Measurements from ENCODE around the gene OR2F2. TPM values are rescaled to one million over a fixed set of nuclear protein-coding genes. Genes with fewer than 3 reads are reported as not detected.

The OR2F2 gene
- total RNA-seq, 6 donors from 2014 or later: not detected

GRCh38 chr7:143890558-143890957, 44.5 kb upstream of the OR2F2 start:
- DNase-seq: no peak
- TF ChIP-seq CTCF (IDR thresholded peaks at IDR 0.05): no peak
- TF ChIP-seq EP300 (IDR thresholded peaks at IDR 0.05): no peak
- TF ChIP-seq POLR2A (IDR thresholded peaks at IDR 0.05): no peak
- ATAC-seq (ENCODE audit: low FRiP score in 2 of 2): no peak

GRCh38 chr7:143891457-143891856, 43.6 kb upstream of the OR2F2 start:
- H3K27me3 ChIP-seq: no peaks in the 10 kb centered on the region
- no peak for TF ChIP-seq POLR2A (IDR thresholded peaks at IDR 0.05)
- no peak for TF ChIP-seq EP300 (IDR thresholded peaks at IDR 0.05)
- no peak for TF ChIP-seq CTCF (IDR thresholded peaks at IDR 0.05)
- TF ChIP-seq POLR2AphosphoS5 (IDR thresholded peaks at IDR 0.05): no peak
- H3K4me3 ChIP-seq: no peak overlapping the region
- H3K27ac ChIP-seq: no peak overlapping the region
- H3K36me3 ChIP-seq: no peaks in the 10 kb centered on the region
- 81 to 87% methylated on average over 2 of the region's 2 CpGs for WGBS, 2 donors
- ATAC-seq (ENCODE audit: low FRiP score in 2 of 2) (no peak), DNase-seq (no peak)
- H3K9me3 ChIP-seq: no peaks in the 10 kb centered on the region
- no peaks in the 10 kb centered on the region for H3K4me1 ChIP-seq

More at GRCh38 chr7:143890558-143890957, 44.5 kb upstream of the OR2F2 start:
- no peaks in the 10 kb centered on the region for H3K36me3 ChIP-seq
- H3K9me3 ChIP-seq: no peaks in the 10 kb centered on the region
- H3K4me3 ChIP-seq: no peak overlapping the region
- H3K4me1 ChIP-seq: no peaks in the 10 kb centered on the region
- WGBS, 2 donors: 95% methylated on average over 2 of the region's 2 CpGs
- no peaks in the 10 kb centered on the region for H3K27me3 ChIP-seq
- no peak overlapping the region for H3K27ac ChIP-seq

GRCh38 chr7:143892527-143893300, 42.3 kb upstream of the OR2F2 start:
- WGBS, 2 donors: 90 to 92% methylated on average over 5 of the region's 5 CpGs
- DNase-seq (no peak), ATAC-seq (ENCODE audit: low FRiP score in 2 of 2) (no peak)
- Histone ChIP-seq H3K36me3 (no peaks in the 10 kb centered on the region), H3K27ac (no peak overlapping the region), H3K4me3 (no peak overlapping the region), H3K4me1 (no peaks in the 10 kb centered on the region), H3K9me3 (no peaks in the 10 kb centered on the region), H3K27me3 (no peaks in the 10 kb centered on the region)
- no peak for TF ChIP-seq POLR2A (IDR thresholded peaks at IDR 0.05)
- no peak for TF ChIP-seq POLR2AphosphoS5 (IDR thresholded peaks at IDR 0.05)
- no peak for TF ChIP-seq CTCF (IDR thresholded peaks at IDR 0.05)
- no peak for TF ChIP-seq EP300 (IDR thresholded peaks at IDR 0.05)

GRCh38 chr7:143896667-143897066, 38.4 kb upstream of the OR2F2 start:
- TF ChIP-seq POLR2AphosphoS5 (IDR thresholded peaks at IDR 0.05) (no peak), POLR2A (IDR thresholded peaks at IDR 0.05) (no peak), EP300 (IDR thresholded peaks at IDR 0.05) (no peak), CTCF (IDR thresholded peaks at IDR 0.05) (no peak)
- ATAC-seq (ENCODE audit: low FRiP score in 2 of 2) (no peak), DNase-seq (no peak)
- H3K4me3 ChIP-seq: no peak overlapping the region
- no peak overlapping the region for H3K27ac ChIP-seq
- H3K27me3 ChIP-seq: no peaks in the 10 kb centered on the region
- peaks cover 11 to 18% (median 16%) of the 10 kb centered on the region in 4 donors for H3K4me1 ChIP-seq
- no peaks in the 10 kb centered on the region for H3K9me3 ChIP-seq
- no peaks in the 10 kb centered on the region for H3K36me3 ChIP-seq

GRCh38 chr7:143898810-143899209, 36.2 kb upstream of the OR2F2 start:
- no peaks in the 10 kb centered on the region for H3K27me3 ChIP-seq
- TF ChIP-seq POLR2AphosphoS5 (IDR thresholded peaks at IDR 0.05) (no peak), CTCF (IDR thresholded peaks at IDR 0.05) (no peak), POLR2A (IDR thresholded peaks at IDR 0.05) (no peak), EP300 (IDR thresholded peaks at IDR 0.05) (no peak)
- no peak overlapping the region for H3K4me3 ChIP-seq
- H3K27ac ChIP-seq: no peak overlapping the region
- H3K4me1 ChIP-seq: peaks cover 14 to 24% (median 19%) of the 10 kb centered on the region in 4 donors
- ATAC-seq (ENCODE audit: low FRiP score in 2 of 2): no peak
- 85 to 96% methylated on average over 1 of the region's 1 CpG for WGBS, 2 donors
- no peaks in the 10 kb centered on the region for H3K36me3 ChIP-seq
- H3K9me3 ChIP-seq: no peaks in the 10 kb centered on the region
- DNase-seq: no peak

Measured in upper lobe of left lung (tissue), 6 donors.